HG03432 (cell line): ENCODE results near the gene MEGF9.
"Not testable (repeated sequence)": the region's sequence is repeated elsewhere in the genome, so short reads cannot be mapped to it uniquely, and the experiment has no call there.

ENCODE experiments used
- ATAC-seq: cut with Tn5 transposase; IDR thresholded peaks from one replicate; pipeline ENCODE4 v1.9.1; 2021; ENCODE audit warnings: mild to moderate bottlenecking, moderate library complexity; ENCODE audit not compliant: unreplicated experiment

MEGF9 gene

DNA sequence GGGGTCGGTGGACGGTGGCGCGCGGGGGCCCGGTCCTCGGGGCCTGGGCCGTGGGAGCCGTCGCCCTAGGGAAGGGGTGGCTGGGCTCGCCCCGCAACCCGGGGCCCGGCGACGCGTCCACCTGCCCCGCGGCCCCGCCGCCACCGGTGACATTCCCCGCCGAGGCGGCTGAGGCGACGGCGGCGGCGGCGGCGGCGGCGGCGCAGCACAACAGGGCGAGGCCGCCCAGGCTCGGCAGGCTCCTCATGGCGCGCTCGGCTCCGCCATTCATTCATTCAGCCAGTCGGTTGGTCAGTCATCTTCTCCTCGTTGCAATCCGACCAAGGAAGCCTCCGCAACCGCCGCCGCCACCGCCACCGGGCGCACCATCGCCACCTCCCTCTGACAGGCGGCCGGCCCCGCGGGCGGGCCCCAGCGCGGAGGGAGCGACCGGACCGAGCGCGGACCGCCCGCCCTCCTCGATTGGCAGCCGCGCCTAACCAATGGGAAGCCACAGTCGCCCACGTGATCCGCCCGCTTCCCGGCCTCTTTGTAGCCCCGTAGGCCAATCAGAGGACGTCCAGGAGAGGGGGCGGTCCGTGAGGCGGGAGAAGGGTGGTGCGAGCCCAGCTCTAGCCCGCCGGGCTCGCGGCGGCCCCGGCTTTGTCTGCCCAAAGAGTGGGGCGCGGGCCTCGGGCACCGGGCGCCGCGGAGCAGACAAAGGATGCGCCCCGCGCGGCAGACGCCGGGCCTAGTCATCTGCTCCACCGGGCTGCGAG, at the start of gene MEGF9:
Gene MEGF9 (minus strand): TSS at position 383 of the 758 bp plus-strand sequence. CDS start 112 bp downstream, at position 271.
- peak; percentile 97 for ATAC-seq

DNA sequence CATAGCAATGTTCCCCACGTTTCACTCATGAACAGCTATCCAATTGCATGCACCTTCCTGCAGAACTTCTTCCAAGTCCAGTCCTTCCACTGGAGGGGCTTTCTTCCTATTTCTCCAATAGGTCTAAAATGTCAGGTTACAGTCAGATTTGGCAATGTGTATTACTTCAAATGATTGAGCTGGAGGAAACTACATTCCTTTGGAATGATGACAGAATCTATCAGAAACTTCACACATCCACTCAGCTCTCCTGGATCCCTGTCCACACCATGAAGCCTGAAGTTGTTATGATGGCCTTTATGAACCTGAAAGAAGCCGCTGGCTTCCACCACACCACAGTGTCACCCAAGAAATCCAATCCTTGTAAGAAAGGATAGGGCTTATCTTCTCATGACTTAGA, 46.7 kb upstream of the MEGF9 start:
- ATAC-seq, result no peak

DNA sequence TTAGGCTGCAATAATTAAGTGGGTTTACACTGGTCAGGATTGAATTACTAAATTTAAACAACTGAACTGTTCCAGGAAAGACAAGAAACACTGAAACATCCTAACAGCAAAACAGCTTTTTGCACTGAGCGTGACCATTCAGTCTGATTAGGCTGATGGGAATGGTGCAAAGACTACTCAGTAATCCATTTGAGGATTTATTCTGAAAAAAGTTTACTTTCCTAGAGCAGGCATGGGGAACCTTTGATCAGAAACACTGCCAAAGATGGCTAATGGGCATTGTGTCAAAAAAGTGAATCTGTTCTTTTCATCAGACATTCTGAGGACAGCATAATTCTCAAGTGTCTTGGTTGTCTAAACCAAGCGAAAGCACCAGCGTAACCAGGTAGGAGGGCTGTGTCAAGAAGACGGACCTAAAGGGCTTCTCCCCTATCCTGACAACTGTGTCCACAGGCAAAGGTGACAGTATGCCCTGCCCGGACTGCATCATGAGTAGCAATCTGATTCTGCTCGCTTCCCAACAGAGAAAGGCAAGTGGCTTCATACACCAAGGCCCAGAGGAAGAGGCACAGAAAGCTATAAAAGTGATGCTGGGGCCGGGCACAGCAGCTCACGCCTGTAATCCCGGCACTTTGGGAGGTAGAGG, 45.6 kb upstream of the MEGF9 start:
- ATAC-seq, result no peak

DNA sequence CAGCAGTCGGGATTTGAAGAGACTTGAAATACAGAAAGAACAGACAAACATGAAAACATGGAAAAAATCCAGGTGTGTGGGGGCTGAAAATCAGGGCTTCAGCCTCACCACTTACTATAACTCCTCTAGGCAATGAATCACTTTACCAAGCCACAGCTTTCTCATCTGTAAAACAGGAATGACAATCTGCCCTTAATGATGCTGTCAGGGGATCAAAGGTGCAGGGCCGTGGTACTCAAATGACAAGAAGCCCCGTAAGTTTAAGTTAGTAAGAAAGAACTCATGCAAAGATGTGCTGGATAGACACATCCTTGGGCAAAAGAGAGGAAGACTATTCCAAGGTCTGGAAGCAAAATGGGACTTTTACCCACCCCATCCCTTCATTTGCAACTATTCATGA, 44.3 kb upstream of the MEGF9 start:
- no peak for ATAC-seq

DNA sequence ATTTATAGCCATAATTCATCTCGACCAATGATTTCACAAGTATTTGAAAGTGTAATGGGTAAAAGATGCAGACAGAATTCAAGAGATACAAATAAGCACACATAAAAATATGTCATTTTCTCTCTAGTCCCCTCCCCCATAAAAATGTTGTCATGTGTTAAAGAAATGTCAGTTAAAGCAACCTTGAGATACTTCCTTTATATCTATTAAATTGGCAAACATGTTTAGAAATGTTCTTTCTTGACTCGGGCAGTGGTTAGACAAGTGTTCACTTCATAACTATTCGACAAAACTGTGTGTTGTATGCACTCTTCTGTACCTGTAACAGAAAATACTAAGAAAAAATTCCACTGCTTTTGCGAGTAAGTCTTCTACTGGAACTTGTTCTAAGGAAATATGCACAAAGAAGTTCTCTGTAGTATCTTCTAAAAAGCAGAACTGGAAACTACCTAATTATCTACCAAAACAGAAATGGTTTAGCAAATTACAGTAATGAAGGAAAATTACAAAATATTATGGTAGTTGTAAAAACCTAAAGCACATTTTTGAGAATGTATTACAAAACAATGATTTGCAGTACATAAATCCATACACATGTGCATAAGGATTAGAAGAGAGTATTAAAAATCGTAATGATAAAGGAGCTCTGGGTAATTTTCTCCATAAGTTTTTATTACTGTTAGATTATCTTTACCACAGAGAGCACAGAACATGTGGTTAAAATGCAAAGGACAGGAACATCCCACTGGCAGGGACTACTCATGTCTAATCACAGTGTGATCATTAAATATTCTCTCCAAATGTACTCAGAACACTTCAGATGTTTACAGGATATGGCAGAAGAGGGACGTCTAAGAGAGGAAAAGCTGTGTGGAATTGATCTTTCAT, 43.0 kb upstream of the MEGF9 start:
- ATAC-seq, result no peak

DNA sequence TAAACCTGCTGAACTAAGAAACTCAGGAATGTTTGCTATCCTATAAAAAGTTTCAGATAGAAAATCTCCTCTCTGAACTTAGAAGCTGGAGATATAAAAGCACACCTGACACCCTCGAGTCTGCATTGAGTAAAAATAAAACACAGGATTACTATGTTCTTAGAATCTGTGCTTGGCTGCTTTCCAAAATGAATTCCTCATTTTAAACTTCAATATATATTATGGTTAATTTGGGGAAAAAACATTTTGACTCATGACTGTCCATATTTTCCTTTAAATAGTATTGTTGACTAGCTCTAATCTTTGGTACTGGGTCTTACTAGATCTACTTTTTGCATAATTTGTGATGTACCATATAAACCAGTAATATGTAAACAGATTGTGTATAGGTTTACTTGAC, 42.3 kb upstream of the MEGF9 start:
- no peak for ATAC-seq

DNA sequence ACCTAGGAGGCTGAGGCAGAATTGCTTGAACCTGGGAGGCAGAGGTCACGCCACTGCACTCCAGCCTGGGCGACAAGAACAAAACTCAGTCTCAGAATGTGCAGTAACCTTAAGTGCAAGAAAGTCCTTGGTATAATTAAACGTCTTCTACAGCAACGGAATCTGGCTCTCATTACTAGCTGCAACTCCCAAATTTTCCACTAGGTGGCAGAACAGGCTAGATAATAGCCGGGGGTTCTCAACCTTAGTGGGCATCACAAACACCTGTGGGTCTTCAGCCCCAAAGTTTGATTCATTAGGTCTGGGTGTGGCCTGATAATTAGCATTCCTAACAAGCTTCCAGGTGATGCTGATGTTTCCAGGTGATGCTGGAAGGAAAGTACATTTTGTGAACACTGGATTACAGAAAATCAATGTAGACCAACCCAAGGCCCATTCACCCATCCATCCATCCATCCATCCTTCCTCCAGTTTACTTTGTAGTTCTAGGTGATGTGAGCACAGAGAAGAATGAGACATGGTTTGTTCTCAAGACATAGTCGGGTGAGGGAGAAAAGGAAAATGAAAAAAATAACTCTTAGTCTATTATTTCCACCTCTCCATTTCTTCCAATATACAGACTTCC, 41.7 kb upstream of the MEGF9 start:
- peak; percentile 52 for ATAC-seq

DNA sequence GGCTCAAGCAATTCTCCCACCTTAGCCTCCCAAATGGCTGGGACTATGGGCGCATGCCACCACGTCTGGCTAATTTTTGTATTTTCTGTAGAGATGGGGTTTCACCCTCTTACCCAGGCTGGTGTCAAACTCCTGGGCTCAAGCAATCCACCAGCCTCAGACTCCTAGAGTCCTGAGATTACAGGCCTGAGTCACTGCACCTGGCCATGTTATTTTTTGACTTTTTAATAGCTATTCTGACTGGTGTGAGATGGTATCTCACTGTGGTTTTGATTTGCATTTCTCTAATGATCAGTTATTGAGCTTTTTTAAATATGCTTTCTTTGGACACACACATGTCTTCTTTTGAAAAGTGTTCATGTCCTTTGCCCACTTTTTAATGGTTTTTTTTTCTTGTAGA, 40.8 kb upstream of the MEGF9 start:
- ATAC-seq, result peak; percentile 88

DNA sequence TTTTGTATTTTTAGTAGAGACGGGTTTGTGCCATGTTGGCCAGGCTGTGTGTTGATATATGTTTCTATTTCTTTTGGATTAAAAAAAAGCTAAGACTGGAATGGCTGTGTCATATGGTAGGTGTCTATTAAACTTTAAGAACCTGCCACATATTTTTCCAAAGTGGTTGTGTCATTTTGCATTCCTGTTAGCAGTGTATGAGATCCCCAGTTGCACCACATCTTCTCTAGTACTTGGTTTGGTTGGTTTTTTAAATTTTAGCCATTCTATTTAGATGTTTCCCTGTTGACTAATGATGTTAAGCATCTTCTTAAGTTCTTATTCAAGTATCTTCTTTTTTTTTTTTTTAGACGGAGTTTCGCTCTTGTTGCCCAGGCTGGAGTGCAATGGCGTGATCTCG, 36.2 kb upstream of the MEGF9 start:
- ATAC-seq, result no peak

DNA sequence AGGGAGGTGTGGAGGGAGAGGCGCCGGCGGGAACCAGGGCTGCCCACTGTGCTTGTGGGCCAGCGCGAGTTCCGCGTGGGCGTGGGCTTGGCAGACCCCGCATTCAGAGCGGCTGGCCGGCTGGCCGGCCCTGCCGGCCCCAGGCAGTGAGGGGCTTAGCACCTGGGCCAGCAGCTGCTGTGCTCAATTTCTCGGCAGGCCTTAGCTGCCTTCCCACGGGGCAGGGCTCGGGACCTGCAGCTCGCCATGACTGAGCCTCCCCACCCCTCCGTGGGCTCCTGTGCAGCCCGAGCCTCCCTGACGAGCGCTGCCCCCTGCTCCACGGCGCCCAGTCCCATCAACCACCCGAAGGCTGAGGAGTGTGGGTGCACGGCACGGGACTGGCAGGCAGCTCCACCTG, 32.1 kb upstream of the MEGF9 start:
- not testable (repeated sequence) for ATAC-seq

DNA sequence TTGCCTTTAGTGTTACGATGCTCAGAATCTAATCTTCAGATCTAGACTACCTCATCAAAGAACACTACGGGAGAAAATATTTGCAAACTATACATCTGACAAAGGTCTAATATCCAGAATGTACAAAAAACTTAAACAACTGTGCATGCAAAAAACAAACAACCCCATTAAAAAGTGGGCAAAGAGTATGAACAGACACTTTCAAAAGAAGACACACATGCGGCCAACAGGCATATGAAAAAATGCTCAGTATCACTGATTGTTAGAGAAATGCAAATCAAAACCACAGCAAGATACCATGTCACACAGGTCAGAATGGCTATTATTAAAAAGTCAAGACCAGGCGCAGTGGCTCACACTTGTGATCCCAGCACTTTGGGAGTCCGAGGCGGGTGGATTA, 31.0 kb upstream of the MEGF9 start:
- ATAC-seq, result no peak

DNA sequence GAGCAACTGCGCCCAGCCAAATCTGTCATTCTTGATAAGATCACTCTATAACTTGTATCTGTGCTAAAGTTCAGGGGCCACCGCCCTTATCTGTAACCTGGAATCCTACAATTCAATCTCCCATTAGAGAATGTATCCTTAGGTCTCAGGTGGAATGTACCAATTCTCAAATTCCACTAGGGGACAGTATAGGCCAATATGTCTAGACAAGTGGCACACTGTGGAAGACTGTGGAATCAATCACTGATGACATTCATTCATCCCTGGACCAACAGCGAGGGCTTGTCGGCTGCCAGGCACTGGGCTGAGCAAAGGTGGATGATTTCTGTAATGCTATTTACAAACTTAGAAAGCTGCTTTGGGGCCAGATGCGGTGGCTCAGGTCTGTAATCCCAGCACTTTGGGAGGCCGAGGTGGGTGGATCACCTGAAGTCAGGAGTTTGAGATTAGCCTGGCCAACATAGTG, 28.7 kb upstream of the MEGF9 start:
- peak; percentile 61 for ATAC-seq

DNA sequence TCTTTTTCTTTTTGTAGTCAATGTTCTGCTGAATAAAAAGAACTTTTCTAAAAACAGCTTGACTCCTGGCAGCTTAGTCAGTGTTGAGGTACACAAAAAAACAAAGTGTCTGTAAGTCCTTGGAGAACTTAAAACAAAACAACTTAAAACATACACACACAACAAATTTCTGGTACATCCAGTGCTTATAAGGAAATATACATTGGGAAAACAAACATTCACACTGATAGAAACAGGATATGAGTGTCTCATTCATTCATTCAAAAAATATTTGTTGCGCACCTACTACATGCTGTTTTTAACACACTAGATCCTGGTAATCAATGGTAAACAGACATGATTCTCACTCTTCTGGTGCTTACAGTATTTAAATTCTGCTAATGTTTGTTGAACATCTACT, 27.4 kb upstream of the MEGF9 start:
- ATAC-seq, result no peak

DNA sequence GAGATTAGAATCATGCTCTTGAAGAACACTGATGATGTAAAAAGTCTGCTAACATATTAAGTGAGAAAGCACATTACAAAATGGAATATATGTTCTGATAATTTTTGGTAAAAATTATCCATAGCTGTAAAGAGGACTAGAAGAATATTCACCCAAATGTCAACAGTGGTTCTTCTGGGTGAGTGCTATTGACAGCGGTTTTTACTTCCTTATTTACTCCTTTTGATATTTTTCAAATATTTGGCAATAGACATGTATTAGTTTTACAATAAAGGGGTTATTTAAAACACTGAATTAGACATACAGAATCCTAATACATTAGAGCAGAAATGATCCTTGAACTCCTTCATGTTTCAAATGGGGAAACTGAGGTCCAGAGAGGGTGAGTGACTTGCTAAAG, 26.9 kb upstream of the MEGF9 start:
- no peak for ATAC-seq

DNA sequence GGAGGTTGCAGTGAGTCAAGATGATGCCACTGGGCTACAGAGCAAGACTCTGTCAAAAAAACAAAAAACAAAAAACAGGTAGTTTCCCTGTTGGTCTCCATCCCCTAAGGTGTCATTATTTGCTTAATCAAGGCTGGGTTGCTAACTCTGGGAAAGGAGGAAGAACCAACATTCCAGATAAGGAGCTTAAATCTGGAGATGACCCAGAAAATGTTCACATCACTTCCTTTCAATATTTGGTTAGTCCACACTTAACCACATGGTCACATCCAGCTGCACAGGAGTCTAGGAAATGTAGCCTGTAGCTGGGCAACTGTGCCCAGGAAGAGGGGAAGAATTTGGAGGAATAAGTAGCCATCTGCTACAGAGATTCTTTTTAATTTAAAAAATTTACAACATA, 25.9 kb upstream of the MEGF9 start:
- no peak for ATAC-seq

DNA sequence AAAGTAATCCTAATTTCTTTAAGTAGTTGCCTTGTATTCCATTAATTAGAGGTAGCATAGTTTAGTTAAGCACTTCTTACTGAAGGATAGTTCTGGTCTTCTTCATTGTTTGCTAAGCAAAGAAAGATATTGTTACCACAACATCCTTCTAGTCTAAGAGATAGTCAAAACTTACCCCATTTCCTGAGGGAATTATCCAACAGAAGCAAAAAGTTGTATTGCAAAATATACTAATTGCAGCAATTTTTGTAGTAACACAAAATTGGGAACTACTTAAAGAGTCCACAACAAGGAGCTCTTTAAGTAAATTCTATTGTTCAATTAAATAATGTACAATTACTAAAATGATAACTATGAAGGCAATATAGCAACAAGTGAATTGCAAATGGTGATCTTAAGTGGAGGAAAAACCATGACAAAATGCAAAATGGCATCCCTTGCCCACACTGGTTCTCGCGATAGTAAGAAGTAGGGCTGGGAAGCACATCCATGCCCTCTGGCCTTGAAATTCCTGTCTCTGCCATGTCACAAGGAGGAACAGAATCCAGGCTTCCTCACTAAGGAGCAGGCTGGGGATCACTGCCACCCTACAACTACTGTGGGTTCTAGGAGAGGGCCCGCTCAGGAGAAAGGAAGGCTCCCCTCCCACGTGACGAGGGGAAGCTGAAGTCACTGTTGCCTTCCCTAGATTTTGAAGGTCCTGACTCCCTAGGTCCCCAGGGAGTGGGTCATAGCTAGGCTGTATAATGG, 23.3 kb upstream of the MEGF9 start:
- ATAC-seq, result no peak

DNA sequence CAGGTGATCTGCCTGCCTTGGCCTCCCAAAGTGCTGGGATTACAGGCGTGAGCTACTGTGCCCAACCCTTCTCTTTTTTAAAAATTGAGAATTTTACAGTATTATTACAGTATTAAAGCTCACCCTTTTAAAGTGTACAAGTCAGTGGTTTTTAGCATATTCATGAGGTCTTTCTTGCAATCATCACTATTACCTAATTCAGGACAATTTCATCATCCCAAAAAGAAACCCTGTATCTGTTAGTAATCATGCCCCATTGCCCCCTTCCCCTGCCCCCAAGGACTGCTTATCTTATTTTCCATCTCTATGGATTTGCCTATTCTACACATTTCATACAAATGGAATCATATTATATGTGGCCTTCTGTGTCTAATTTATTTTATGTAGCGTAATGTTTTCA, 22.6 kb upstream of the MEGF9 start:
- ATAC-seq, result no peak

DNA sequence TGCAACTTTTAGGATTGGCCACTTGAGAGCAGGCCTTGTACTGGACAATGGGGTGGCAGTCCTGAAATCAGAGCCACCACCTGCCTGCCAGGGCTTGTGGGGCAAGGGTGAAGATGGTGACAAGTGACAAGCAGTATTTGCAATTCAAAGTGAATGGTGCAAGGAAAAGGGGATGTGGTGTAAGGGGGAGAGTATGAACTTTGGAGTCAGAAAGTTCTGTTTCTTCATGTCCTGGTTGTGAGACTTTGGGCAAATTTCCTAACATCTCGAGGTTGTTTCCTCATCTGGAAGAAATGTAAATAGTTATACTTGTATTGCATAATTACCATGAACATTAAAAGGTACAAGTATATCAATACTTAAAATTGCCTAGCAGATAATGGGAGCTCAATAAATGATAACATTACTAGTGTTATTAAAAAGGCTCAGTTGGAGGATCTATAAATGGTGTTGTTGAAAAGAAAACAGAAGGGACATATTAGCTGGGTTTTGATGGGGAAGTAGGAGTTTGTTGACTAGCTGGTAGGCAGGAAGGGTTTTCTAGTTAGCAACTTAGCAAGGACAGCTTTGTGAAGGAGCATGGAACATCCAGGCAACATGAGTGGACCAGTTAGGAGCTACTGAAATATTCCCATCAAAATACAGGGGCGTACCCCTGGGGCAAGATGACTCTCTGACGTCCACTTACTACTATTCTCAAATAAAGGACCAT, 21.3 kb upstream of the MEGF9 start:
- ATAC-seq, result no peak

DNA sequence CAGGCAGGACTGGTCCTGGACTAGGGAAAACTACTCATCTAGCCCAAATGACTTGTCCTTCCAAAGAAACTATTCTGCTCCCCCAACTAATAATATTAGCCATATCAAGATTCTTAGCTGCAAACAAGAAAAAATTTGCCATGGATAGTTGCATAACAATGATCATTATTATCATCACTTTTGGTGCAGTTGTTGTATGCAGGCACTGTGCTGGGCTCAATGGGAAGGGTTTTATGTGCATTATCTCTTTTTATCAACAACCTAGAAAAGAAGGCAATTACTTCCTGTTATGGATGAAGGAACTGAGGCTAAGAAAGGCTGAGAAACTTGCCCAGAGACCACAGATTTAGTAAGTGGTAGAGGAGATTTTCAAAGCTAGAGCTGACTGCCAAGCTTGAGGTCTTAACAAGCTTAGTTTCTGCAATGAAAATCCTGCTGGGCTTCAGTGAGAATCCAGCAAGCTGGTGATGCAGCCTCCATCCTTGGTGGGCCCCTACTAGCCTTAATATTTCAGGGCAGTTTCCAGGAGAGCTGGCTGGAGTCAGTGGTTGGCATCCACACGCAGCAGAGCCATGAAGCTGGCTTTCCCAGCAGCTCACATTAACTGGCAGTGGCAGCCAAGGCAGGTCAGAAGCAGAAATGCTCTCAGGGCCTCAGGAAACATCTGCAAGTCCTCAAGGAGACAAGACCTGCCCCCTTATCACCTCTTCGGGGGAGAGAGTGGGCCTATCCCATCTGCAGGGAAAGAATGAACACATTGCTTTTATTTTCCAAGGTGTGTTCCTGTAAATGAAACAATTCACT, 20.5 kb upstream of the MEGF9 start:
- no peak for ATAC-seq
